HepG2 (cell line): Measurements from ENCODE around the gene DAPK1. TPM values are rescaled to one million over a fixed set of nuclear protein-coding genes. Genes with fewer than 3 reads are reported as not detected.
A peak's percentile ranks its signal among the peaks of the same experiment; 100 is the strongest.

Experiments
- ATM ChIP-seq: fragments of 450-650 bp; IDR thresholded peaks from 2 replicates; pipeline ENCODE4 v1.7.1; 2017; ENCODE audit warnings: mild to moderate bottlenecking, borderline replicate concordance
- KDM5A ChIP-seq: fragments of 200-600 bp; sonication (generic); IDR thresholded peaks from 2 replicates; pipeline ENCODE4 v1.7.0; 2018; ENCODE audit warnings: antibody characterized with exemption, mild to moderate bottlenecking, low read length, borderline replicate concordance
- NFE2 ChIP-seq: sonication (generic); formaldehyde crosslinking; IDR thresholded peaks from 2 replicates; pipeline ENCODE4 v1.4.0; 2020; ENCODE audit warnings: missing genetic modification reagents
- UBTF ChIP-seq: sonication (generic); formaldehyde crosslinking; IDR thresholded peaks from 2 replicates; pipeline ENCODE4 v1.4.0; 2020; ENCODE audit warnings: mild to moderate bottlenecking, missing genetic modification reagents
- ZBTB33 ChIP-seq: sonication (generic); formaldehyde crosslinking; IDR thresholded peaks from 2 replicates; pipeline ENCODE4 v1.4.0; 2020; ENCODE audit warnings: missing genetic modification reagents
- ZC3H4 ChIP-seq: sonication (generic); formaldehyde crosslinking; IDR thresholded peaks from 2 replicates; pipeline ENCODE4 v1.4.0; 2020; ENCODE audit warnings: missing genetic modification reagents, borderline replicate concordance
- ZFX ChIP-seq: sonication (generic); formaldehyde crosslinking; IDR thresholded peaks from 2 replicates; pipeline ENCODE4 v1.4.0; 2020; ENCODE audit warnings: mild to moderate bottlenecking, low read depth, missing genetic modification reagents, moderate library complexity
- ZNF274 ChIP-seq: sonication (generic); formaldehyde crosslinking; IDR thresholded peaks from 2 replicates; pipeline ENCODE4 v1.5.1; 2020; ENCODE audit warnings: mild to moderate bottlenecking, missing genetic modification reagents
- ZNF318 ChIP-seq: sonication (generic); formaldehyde crosslinking; IDR thresholded peaks from 2 replicates; pipeline ENCODE4 v1.4.0; 2020; ENCODE audit warnings: mild to moderate bottlenecking, missing genetic modification reagents
- ZNF331 ChIP-seq: sonication (generic); formaldehyde crosslinking; IDR thresholded peaks from 2 replicates; pipeline ENCODE4 v1.4.0; 2020; ENCODE audit warnings: missing genetic modification reagents
- ZNF354B ChIP-seq: sonication (generic); formaldehyde crosslinking; IDR thresholded peaks from 2 replicates; pipeline ENCODE4 v1.8.0; 2022; ENCODE audit warnings: mild to moderate bottlenecking, missing genetic modification reagents
- ZNF432 ChIP-seq: sonication (generic); formaldehyde crosslinking; IDR thresholded peaks from 2 replicates; pipeline ENCODE4 v1.5.0; 2020; ENCODE audit warnings: missing genetic modification reagents, mild to moderate bottlenecking, borderline replicate concordance
- ZNF557 ChIP-seq: sonication (generic); formaldehyde crosslinking; IDR thresholded peaks from 2 replicates; pipeline ENCODE4 v1.4.0; 2020; ENCODE audit warnings: missing genetic modification reagents
- ZNF558 ChIP-seq: sonication (generic); formaldehyde crosslinking; IDR thresholded peaks from 2 replicates; pipeline ENCODE4 v1.9.0; 2022; ENCODE audit warnings: mild to moderate bottlenecking, missing genetic modification reagents, borderline replicate concordance
- polyA plus RNA-seq, 8 experiments: library from polyadenylated mRNA; depleted of rRNA in 3 of 8; stranded (reverse) in 7 of 8; unstranded in 1 of 8; fragments of >200 nt; fragmentation: Illumina TruSeq in 4 of 8; extraction: Trizol in 4 of 8; gene quantifications; 2 replicates each; pipeline versions ENCODE4 v1.2.1 to v1.2.3, GENCODE V29; 2011 to 2016; ENCODE audit warnings: low read depth in 4 of 8, missing spikeins in 1 of 8, mixed read lengths in 1 of 8; ENCODE audit not compliant: insufficient read depth in 1 of 8
- total RNA-seq, 5 experiments: library from RNA; depleted of rRNA; stranded (reverse); fragments of >200 nt; fragmentation: Illumina TruSeq; extraction: Trizol; gene quantifications; 2 replicates each; pipeline ENCODE4 v1.2.3, GENCODE V29; 2016; ENCODE audit warnings: low read depth in 1 of 5
- TF ChIP-seq, protein P1 (sequence below): sonication (generic); formaldehyde crosslinking; IDR thresholded peaks from 2 replicates; pipeline ENCODE4 v1.8.0; 2022; ENCODE audit warnings: low read depth, missing genetic modification reagents

Gene DAPK1
- total and polyA plus RNA-seq, 2 of the 13 experiments (the other 11 are each of a cell fraction or from before 2014, with no cell fraction given) = 35.7 to 35.9 TPM

- TF ChIP-seq ZC3H4 = no peak
- no peak for TF ChIP-seq ATM
- TF ChIP-seq ZNF331 (CRISPR knock-in tag) = no peak
- no peak for TF ChIP-seq ZNF432 (CRISPR knock-in tag)
- TF ChIP-seq KDM5A = no peak
- no peak for TF ChIP-seq ZNF318 (CRISPR knock-in tag)
- no peak for TF ChIP-seq NFE2
- peak; percentile 76 for TF ChIP-seq ZFX
- TF ChIP-seq UBTF (CRISPR knock-in tag) = peak; percentile 97
- TF ChIP-seq ZNF558 (CRISPR knock-in tag) = peak; percentile 58; the same call in 1 of the 2 replicates
- no peak for TF ChIP-seq ZNF557 (CRISPR knock-in tag)
- TF ChIP-seq, protein P1, sequence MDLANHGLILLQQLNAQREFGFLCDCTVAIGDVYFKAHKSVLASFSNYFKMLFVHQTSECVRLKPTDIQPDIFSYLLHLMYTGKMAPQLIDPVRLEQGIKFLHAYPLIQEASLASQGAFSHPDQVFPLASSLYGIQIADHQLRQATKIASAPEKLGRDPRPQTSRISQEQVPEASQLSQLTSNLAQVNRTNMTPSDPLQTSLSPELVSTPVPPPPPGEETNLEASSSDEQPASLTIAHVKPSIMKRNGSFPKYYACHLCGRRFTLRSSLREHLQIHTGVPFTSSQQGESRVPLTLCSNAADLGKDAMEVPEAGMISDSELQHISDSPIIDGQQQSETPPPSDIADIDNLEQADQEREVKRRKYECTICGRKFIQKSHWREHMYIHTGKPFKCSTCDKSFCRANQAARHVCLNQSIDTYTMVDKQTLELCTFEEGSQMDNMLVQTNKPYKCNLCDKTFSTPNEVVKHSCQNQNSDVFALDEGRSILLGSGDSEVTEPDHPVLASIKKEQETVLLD (CRISPR knock-in tag) = no peak
- no peak for TF ChIP-seq ZNF354B
- no peak for TF ChIP-seq ZBTB33 (CRISPR knock-in tag)
- TF ChIP-seq ZNF274 (CRISPR knock-in tag) = 0 out of 2 replicates have a peak, but pooled peaks have one; percentile 32
Measured at GRCh38 chr9:87498046-87498810, 561 bp downstream of the DAPK1 start (continued).
